Testis (tissue), 3 donors: ENCODE results near the gene SORCS3. TPM values are rescaled to one million over a fixed set of nuclear protein-coding genes. Genes with fewer than 3 reads are reported as not detected.

Source experiments
- DNase-seq: peaks from one replicate; pipeline ENCODE4 v3.0.0-alpha.2; 2019
- H3K27ac ChIP-seq, 2 donors: fragments of 200-600 bp; sonication (generic); one replicate each; pipeline ENCODE4 v1.5.1; 2019
- H3K27me3 ChIP-seq: fragments of 200-600 bp; sonication (generic); one replicate; pipeline ENCODE4 v1.5.1; 2019
- H3K36me3 ChIP-seq: fragments of 200-600 bp; sonication (generic); one replicate; pipeline ENCODE4 v1.5.1; 2017; ENCODE audit warnings: low read depth; ENCODE audit errors: missing control alignments
- H3K4me1 ChIP-seq: fragments of 200-600 bp; sonication (generic); one replicate; pipeline ENCODE4 v1.5.1; 2019
- H3K4me3 ChIP-seq, 2 donors: fragments of 200-600 bp; sonication (generic); one replicate each; pipeline ENCODE4 v1.5.1; 2017 to 2019
- H3K9me3 ChIP-seq: fragments of 200-600 bp; sonication (generic); one replicate; pipeline ENCODE4 v1.5.1; 2017
- POLR2A ChIP-seq: fragments of 450-650 bp; IDR thresholded peaks from one replicate; pipeline ENCODE4 v1.6.1; 2017; ENCODE audit warnings: antibody characterized with exemption, mild to moderate bottlenecking, moderate library complexity
- WGBS, 2 donors: methylation state at CpG; one replicate each; pipeline ENCODE4 v1.1.5; 2018; 5-methylcytosine and 5-hydroxymethylcytosine counted together
- intact Hi-C: fragments of 100-400 bp; cut with DNase I; formaldehyde crosslinking; loops from one replicate; pipeline ENCODE4 v1.15.1; 2023; ENCODE audit warnings: low total_unique reads
- polyA plus RNA-seq: library from polyadenylated mRNA; stranded (reverse); fragments of 350-450 nt; fragmentation: Illumina TruSeq; extraction: RNeasy Lipid Tissue Mini Kit (QIAGEN cat#74804); gene quantifications from one replicate; pipeline ENCODE4 v1.2.3, GENCODE V29; 2014; ENCODE audit warnings: low read depth, low replicate concordance; ENCODE audit not compliant: insufficient read depth
- total RNA-seq, 2 donors: library from RNA; depleted of rRNA; stranded (reverse); fragments of >200 nt; gene quantifications; one replicate each; pipeline ENCODE4 v1.2.3, GENCODE V29; 2016
- TF ChIP-seq, protein P1 (sequence below), 3 experiments: fragments of 450-650 bp in 2 of 3; fragments of 200-600 bp in 1 of 3; sonication (generic) in 1 of 3; IDR thresholded peaks; one replicate each; pipeline ENCODE4 v1.5.1; 2016 to 2019; ENCODE audit warnings: antibody characterized with exemption in 3 of 3, mild to moderate bottlenecking in 2 of 3, moderate library complexity in 1 of 3

SORCS3 gene
- total and polyA plus RNA-seq, 3 donors from 2014 or later = 1.3 to 2.2 (median 1.7) TPM

DNA sequence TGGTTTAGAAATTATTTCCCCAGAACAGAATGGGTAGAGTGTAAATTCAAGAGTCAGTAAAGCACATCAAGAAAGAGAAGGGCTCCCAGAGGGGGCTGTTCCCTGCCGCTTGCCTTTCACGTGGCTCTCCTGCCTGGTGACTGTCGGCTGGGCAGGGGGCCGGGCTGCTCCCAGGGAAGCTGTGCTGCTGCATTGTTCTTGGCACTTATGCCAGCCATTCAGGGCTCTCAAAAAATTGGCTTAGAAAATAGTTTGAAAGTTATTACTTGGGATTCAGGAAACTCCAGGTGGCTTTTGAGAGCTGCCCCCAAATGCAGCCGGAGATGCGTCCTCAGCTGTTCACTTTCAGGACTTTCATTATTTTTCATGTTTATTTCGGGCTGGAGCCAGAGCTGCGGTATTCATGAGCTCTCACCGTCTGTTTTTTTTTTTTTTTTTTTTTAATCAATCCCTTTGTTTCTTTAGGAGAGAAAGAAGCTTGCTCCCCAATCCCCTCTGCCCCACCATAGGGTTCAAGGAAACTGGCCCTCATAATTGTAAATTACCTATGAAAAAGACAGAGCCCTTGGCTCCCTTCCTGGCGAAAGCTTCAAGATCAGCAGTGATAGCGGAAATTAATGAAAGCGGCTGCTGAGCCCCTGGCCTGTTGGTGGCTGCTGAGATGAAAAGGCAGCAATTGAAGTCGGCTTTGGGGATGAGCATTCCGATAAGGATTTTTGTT is 94.1 kb downstream of the SORCS3 start:
- no peak for DNase-seq
- Histone ChIP-seq H3K9me3 (no peaks in the 10 kb centered on the region), H3K4me3 (no peak overlapping the region), H3K4me1 (peaks cover 15% of the 10 kb centered on the region), H3K27ac (no peak overlapping the region), H3K27me3 (no peaks in the 10 kb centered on the region), H3K36me3 (no peaks in the 10 kb centered on the region)
- intact Hi-C loops = no loop called here
- no peak for TF ChIP-seq POLR2A
- TF ChIP-seq, protein P1, sequence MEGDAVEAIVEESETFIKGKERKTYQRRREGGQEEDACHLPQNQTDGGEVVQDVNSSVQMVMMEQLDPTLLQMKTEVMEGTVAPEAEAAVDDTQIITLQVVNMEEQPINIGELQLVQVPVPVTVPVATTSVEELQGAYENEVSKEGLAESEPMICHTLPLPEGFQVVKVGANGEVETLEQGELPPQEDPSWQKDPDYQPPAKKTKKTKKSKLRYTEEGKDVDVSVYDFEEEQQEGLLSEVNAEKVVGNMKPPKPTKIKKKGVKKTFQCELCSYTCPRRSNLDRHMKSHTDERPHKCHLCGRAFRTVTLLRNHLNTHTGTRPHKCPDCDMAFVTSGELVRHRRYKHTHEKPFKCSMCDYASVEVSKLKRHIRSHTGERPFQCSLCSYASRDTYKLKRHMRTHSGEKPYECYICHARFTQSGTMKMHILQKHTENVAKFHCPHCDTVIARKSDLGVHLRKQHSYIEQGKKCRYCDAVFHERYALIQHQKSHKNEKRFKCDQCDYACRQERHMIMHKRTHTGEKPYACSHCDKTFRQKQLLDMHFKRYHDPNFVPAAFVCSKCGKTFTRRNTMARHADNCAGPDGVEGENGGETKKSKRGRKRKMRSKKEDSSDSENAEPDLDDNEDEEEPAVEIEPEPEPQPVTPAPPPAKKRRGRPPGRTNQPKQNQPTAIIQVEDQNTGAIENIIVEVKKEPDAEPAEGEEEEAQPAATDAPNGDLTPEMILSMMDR (IDR thresholded peaks at IDR 0.05) = no peak
- WGBS, 2 donors = 45 to 57% methylated on average over 14 of the region's 14 CpGs

DNA sequence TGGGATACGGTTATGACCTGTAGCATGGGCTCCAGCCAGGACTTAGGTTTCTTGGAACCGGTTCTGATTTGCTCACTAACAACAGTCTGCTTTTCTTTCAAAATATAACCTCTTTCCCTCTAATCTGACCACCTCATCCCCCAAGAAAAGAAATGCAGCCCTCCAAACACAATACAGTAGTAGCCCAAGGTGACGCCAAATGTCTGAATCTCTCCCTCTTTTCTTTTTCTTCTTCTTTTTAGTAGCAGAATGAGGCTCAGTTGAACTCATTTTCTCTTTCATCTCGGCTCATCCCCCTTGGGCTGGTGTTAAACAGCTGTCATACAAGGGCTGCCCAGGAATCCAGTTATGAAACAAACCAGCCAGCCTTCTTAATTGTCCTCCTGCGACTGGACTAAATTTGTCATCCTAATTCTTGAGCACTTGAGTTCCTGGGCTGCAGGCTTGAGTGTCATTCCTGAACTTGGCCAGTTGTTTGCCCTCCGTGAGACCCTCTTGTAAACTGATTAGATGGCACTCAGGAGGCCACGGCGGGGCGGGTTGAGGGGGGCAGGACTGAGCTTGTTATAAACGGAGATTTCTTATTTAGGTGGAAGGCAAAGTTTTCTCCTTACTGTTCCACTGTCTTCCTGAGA is 94.8 kb downstream of the SORCS3 start:
- Histone ChIP-seq H3K9me3 (no peaks in the 10 kb centered on the region), H3K4me1 (peaks cover 15% of the 10 kb centered on the region), H3K36me3 (no peaks in the 10 kb centered on the region), H3K27ac (no peak overlapping the region), H3K27me3 (no peaks in the 10 kb centered on the region), H3K4me3 (no peak overlapping the region)
- TF ChIP-seq POLR2A = no peak
- TF ChIP-seq, protein P1 (IDR thresholded peaks at IDR 0.05) = no peak
- intact Hi-C loops = no loop called here
- no peak for DNase-seq
- 38 to 49% methylated on average over 10 of the region's 10 CpGs for WGBS, 2 donors

DNA sequence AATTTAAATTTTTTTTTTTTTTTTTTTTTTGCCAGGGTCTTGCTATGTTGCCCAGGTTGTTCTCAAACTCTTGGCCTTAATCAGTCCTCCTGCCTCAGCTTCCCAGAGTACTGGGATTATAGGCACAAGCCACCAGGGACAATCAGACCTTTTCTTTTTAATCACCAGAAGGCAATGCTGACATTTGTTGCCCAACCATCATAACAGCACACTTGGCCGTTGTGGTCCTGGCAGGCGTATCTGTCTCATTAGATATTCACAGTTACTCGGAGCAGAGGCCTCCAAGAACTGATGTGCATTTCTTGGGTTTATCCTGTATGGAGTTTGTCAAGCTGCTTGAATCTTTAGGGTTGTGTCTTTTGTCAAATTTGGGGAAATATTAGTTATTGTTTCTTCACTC is 100.0 kb downstream of the SORCS3 start:
- Histone ChIP-seq H3K9me3 (no peaks in the 10 kb centered on the region), H3K27ac (no peak overlapping the region), H3K36me3 (no peaks in the 10 kb centered on the region), H3K27me3 (no peaks in the 10 kb centered on the region), H3K4me3 (no peak overlapping the region), H3K4me1 (no peaks in the 10 kb centered on the region)
- 82 to 89% methylated on average over 3 of the region's 3 CpGs for WGBS, 2 donors
- no peak for TF ChIP-seq POLR2A
- TF ChIP-seq, protein P1 (IDR thresholded peaks at IDR 0.05) = no peak
- DNase-seq = no peak
- intact Hi-C loops = no loop called here

DNA sequence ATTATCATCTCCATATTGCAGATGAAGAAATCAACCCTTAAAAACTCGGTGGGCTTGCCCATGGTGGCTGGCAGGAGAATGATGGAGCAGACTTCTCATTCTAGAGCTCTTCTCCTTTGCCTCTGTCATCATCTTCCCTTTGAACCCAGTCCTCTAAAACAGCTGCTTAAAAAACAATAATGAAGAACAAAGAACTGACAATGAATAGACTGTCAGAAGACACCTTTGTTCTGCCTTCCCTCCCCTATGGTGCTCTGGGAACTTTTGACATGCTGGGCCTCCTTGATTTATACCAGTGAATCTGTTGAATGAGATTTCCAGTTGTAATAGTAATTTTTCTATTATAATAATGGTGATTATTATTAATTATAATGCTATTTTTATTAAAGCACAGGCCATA is 103.0 kb downstream of the SORCS3 start:
- Histone ChIP-seq H3K4me3 (no peak overlapping the region), H3K4me1 (no peaks in the 10 kb centered on the region), H3K27me3 (no peaks in the 10 kb centered on the region), H3K36me3 (no peaks in the 10 kb centered on the region), H3K27ac (no peak overlapping the region), H3K9me3 (no peaks in the 10 kb centered on the region)
- DNase-seq = no peak
- no peak for TF ChIP-seq POLR2A
- TF ChIP-seq, protein P1 (IDR thresholded peaks at IDR 0.05) = no peak
- WGBS, 2 donors = 79 to 100% methylated on average over 1 of the region's 1 CpG
- intact Hi-C loops = no loop called here

DNA sequence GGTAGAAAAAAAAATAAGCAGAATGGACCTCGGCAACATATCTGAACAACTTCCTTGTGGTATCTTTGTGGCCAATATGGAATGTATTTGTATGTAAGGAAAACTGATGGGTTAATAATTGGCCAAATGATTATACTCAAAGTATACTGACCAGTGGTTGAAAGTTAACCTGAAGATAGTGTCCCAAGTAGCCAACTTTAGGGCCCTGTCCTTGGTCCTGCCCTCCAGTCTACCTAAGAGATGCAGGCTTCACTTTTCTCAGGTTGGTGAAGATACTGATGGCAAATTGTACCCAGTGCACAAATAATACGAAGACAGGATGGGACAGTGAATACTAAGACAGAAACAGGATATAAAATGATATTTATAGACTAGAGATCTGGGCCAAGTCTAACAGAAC is 109.2 kb downstream of the SORCS3 start:
- no peak overlapping the region for H3K27ac ChIP-seq
- no peak for DNase-seq
- TF ChIP-seq, protein P1 (IDR thresholded peaks at IDR 0.05) = no peak
- TF ChIP-seq POLR2A = no peak

More for the DNA sequence above, 109.2 kb downstream of the SORCS3 start:
- no peaks in the 10 kb centered on the region for H3K4me1 ChIP-seq
- H3K27me3 ChIP-seq = no peaks in the 10 kb centered on the region
- no peaks in the 10 kb centered on the region for H3K9me3 ChIP-seq
- no peak overlapping the region for H3K4me3 ChIP-seq
- H3K36me3 ChIP-seq = no peaks in the 10 kb centered on the region
- intact Hi-C loops = no loop called here
- WGBS, 2 donors = 79 to 84% methylated on average over 2 of the region's 2 CpGs
